NCI-H2107 (cell line): Measurements from ENCODE around the gene SGCE.

ENCODE experiments used
- DNase-seq: peaks from one replicate; lab custom pipeline; 2025; lab: John Stamatoyannopoulos, UW

Gene SGCE

GRCh38 chr7:94623820-94624219, 32.1 kb downstream of the SGCE start:
- DNase-seq: no peak

DNA sequence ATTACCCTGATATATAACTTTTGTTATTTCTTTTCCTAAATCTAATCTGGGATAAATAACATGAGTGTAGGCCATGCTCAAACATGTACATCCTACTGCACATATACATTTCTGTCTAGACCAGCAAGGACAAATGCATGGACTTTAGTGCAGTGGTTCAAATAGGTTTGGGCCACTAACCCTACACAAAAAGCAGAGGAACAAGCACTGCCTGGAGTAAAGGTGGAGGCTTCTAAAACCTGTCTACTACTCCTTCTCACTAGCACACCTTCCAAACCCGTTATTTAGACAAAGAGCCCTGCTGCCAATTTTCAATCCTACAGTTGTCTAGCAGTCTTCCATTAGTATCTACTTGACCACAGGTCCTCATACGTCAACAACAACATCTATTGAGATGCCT, 34.8 kb downstream of the SGCE start:
- no peak for DNase-seq

DNA sequence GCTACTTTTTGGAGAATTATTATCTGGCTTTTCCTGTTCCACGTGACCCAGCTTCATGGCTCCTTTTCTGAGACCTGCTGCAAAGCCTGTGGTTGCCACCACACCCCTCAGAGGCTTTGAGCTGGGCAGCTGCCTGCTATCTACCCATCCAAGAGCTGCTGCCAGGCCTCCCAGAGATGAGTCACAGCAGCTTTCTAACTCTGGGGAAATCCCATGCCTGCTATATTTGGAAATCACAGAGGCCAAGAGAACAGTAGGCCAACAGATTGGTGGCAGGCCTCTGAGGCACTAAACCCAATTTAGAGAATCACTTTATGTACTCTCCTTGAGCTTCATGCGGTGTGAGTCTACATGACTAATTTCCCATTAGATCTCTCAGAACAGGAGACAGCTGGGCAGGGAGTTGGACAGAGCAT, 35.2 kb downstream of the SGCE start:
- DNase-seq: peak; percentile 28

- DNase-seq: no peak
These were observed 37.8 kb downstream of the SGCE start for GRCh38 chr7:94618126-94618525.

GRCh38 chr7:94616855-94617254, 39.1 kb downstream of the SGCE start:
- no peak for DNase-seq

GRCh38 chr7:94615666-94616065, 40.3 kb downstream of the SGCE start:
- no peak for DNase-seq

DNA sequence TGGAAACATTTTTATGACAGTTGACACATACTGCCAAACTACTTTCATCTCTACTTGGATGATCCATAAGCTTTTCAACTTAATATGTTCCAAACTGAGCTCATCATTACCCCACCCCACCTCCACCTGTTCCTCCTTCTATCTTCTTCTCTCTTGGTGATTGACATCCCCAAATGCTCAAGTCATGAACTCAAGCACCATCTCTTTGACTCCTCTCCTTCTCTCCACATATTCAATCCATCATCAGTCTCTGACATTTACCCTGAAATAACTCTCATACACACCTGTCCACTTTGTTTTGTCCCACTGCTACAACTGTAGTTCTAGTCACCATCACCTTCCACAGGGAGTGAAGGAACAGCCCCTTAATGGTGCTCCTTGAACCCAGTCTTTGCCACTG, 43.3 kb downstream of the SGCE start:
- no peak for DNase-seq

GRCh38 chr7:94612253-94612652, 43.7 kb downstream of the SGCE start:
- DNase-seq: no peak

DNA sequence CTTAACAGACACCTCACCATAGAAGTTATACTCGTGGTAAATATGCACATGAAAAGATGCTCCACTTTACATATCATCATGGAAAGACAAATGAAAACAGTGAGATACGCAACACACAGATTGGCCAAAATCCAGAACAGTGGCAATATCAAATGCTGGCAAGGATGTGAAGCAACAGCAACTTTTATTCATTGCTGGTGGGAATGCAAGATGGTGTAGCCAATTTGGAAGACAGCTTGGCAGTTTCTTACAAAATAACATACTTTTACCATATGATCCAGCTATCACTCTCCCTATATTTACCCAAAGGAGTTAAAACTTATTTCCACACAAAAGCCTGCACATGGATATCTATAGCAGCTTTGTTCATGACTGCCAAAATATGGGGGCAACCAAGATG, 46.4 kb downstream of the SGCE start:
- no peak for DNase-seq

DNA sequence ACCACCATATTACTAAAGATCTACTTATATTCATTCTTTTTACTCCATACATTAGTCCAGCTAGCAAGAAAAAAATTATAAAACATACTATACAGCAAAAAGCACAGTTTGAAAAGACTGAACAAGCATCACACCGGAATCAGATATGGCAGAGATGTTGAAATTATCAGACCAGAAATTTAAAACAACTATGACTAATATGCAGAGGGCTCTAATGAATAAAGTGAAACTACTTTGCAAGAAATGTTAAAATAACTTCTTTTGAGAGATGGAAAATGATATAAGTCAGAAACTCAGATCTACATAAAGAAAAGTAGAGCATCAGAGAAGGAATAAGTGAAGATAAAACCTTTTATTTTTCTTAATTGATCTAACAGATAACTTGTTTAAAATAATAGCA, 50.9 kb downstream of the SGCE start:
- no peak for DNase-seq

GRCh38 chr7:94602181-94602580, 53.8 kb downstream of the SGCE start:
- DNase-seq: no peak

DNA sequence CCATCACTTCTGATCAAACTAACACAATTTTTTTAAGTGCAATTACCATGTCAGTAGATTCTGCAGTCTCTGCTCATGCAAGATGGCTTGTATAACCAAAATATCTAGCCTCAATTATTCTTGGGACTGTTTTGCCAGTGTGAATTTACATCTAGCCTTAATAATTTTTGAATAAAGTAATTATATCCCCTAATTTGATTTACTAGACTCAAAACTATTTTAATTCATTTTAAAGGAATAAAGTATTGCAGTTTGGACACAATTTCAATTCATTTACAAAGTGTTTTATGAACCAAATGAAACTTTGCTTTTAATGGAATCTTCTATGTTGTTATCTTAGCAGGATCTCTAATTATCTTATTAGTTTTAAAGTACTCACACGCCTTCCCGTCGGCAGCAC, 55.7 kb downstream of the SGCE start:
- DNase-seq: no peak

DNA sequence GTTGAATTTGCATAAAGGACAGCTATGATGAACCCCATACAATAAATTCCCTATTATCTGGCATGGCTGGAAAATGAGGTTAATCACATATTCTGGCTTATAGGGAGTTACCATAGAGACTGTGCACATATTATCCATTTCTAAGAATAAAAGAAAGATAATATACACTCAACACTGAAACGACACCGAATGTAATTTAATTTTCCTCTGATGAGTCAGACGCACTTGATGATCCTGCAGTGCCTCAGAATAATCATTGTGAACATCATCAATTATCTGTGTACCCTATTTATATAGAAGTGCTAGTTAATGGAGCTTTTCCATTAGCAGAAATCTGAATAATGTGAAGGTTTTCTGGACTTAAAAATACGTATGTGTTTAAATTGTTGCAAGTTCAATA, 60.2 kb downstream of the SGCE start:
- DNase-seq: no peak

GRCh38 chr7:94594882-94595281, 61.1 kb downstream of the SGCE start:
- no peak for DNase-seq

GRCh38 chr7:94591176-94591575, 64.8 kb downstream of the SGCE start:
- DNase-seq: no peak

DNA sequence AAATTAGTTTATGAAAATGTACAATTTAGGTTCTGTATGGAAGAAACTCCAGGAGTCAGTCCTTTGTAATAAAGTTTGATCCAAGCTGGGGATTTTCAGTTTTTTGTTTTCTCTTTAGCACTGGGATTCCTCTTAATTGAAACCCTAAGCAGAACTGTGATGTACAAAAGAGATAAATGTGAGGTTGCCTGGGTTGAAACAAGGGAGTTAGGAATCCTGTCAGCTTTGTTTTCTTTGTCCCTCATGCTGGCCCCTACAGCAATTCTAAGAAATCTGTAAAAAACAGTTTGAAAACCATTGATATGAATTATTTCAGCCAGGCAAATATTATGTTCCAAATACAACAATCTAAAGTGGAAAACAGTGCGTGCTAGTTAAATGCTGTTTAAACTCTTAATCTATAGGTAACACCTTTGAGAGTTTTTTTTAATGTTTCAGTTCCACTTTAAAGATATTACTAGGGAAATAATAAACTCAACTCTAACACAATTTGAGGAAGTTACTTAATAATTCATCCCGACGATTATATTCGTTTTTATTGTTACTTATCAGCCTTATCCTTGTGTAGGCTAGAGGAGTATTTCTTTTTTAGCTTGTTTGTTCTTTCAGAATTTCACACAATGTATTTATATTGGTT, 65.3 kb downstream of the SGCE start:
- DNase-seq: no peak

DNA sequence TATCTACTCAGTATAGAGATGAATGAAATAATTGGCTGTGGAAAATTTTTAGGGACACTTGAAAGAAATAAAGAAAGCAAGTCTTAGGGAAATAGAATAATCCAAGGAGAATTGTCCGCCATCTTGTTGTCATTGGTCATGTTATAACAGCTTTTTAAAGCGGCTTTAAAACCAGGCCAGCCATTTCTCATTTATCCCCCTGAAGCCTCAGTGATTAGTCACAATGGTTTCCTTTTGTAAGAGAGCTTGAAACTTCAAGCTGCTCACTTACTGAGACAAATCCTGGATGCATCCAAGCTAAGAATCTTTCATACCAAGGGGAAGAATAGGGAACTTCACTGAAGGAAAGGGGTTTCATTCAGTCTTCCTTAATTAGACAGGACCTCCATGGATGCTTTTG, 67.9 kb downstream of the SGCE start:
- no peak for DNase-seq

DNA sequence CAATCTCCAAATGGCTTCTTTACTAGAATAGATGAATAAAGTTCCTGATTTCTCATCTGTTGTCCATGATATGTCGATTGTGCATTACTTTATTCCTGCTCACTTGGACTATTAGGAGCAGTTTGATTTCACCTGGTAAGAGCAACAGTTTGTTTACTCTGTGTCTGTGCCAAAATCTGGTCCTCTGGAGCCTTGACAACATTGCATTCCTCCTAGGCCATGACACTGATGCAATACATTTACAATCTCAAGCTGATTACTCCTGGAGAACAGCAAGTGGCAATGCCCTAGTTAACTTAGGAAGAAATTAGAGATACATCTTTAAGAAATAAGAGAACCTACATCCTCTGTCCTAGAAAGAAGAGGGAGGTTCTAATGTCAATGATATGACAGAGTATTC, 71.8 kb downstream of the SGCE start:
- DNase-seq: no peak

DNA sequence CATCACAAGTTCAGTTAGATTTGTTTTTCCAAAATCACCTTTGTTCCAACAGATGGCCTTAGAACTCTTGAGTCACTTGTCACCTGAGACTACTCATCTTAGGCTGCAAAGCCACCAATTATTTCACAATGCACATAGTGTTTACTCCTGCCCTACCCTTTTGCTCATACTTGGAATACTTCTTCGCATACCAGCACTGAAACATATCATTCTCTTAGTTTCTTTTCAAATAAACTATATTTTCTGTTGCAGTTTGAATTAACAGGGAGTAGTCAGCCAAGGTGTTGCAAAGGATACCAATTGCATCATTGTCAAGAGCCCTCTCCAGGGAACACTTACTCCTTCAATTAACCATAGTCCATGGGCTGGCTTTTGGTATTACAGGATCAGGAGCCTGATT, 75.3 kb downstream of the SGCE start:
- no peak for DNase-seq

DNA sequence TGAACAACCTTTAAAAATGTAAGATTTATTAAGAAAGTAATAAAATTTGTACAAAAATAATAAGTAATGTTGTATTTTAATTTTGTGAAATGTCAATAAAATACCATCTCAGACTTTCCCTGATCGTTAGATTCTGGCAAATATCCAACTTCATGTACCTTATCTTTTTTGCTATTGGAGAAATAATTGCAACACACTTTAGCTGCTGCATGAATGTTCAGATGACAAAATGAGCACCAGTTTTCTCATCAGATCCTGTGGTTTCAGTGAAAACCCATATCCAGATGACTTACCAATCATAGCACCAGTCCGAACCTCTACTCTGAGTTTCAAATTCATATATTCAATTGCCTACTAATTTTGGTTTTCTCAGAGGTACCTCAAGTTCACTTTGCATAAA, 76.5 kb downstream of the SGCE start:
- no peak for DNase-seq

GRCh38 chr7:94578614-94579013, 77.3 kb downstream of the SGCE start:
- DNase-seq: peak; percentile 24

- DNase-seq: no peak
These were observed 78.6 kb downstream of the SGCE start for GRCh38 chr7:94577357-94577756.

- no peak for DNase-seq
These were observed 79.6 kb downstream of the SGCE start for GRCh38 chr7:94576316-94576715.

GRCh38 chr7:94575646-94576045, 80.3 kb downstream of the SGCE start:
- no peak for DNase-seq

- DNase-seq: no peak
These were observed 84.1 kb downstream of the SGCE start for GRCh38 chr7:94571816-94572215.
